ENCODE results near the gene WWOX.

DNA sequence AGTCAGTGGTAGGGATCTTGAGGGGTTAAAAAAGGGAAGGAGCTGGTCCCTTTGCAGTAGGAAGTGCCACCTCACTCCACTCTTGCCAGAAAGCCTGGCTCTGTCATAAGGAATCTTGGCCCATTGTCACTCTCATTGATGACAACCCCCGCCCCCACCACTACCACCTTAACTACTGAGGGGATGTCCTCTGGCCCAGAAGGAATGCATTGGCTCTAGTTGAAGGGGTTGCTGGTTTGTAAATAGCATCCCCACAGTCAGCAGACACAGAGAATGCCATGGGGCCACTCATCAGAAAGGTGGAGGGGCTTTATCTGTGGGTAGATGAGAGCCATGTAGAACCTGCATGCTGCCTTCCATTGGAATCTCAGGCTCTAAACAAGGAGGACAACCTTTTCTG, 316.2 kb downstream of the WWOX start:
- TF ChIP-seq CTCF (IDR thresholded peaks at IDR 0.05; ENCODE audit: borderline replicate concordance, extremely low read depth, low read length, poor library complexity, severe bottlenecking) (no peak), EZH2 (IDR thresholded peaks at IDR 0.05; ENCODE audit: borderline replicate concordance, low read depth, low read length, severe bottlenecking) (no peak)
